ENCODE data around the gene SYNJ2BP.
"Not testable (repeated sequence)": the region's sequence is repeated elsewhere in the genome, so short reads cannot be mapped to it uniquely, and the experiment has no call there.

The SYNJ2BP gene

GRCh38 chr14:70416338-70416724 is 559 bp downstream of the SYNJ2BP start:
- Histone ChIP-seq H3K9ac (ENCODE audit: low read length) (peak overlapping the region; percentile 78), H3K9me3 (ENCODE audit: control insufficient read depth, insufficient read depth, low read depth, low read length) (no peaks in the 10 kb centered on the region), H3K36me3 (ENCODE audit: control insufficient read depth, insufficient read depth, low read length) (peaks cover 7% of the 10 kb centered on the region; the same call in 1 of the 2 replicates), H3K4me1 (ENCODE audit: control insufficient read depth, insufficient read depth, low read length) (peaks cover 5% of the 10 kb centered on the region; the same call in 1 of the 2 replicates), H3K4me3 (ENCODE audit: low read depth, low read length) (peak overlapping the region; percentile 87), H3K27me3 (ENCODE audit: control insufficient read depth, insufficient read depth, low read length) (no peaks in the 10 kb centered on the region), H3K27ac (ENCODE audit: low read depth, low read length) (no peak overlapping the region)

GRCh38 chr14:70415788-70416187 is 1.1 kb downstream of the SYNJ2BP start:
- Histone ChIP-seq H3K9ac (ENCODE audit: low read length) (no peak overlapping the region), H3K27ac (ENCODE audit: low read depth, low read length) (no peak overlapping the region), H3K4me1 (ENCODE audit: control insufficient read depth, insufficient read depth, low read length) (peaks cover 6% of the 10 kb centered on the region; the same call in 1 of the 2 replicates), H3K4me3 (ENCODE audit: low read depth, low read length) (peak overlapping the region; percentile 87), H3K27me3 (ENCODE audit: control insufficient read depth, insufficient read depth, low read length) (no peaks in the 10 kb centered on the region), H3K9me3 (ENCODE audit: control insufficient read depth, insufficient read depth, low read depth, low read length) (no peaks in the 10 kb centered on the region), H3K36me3 (ENCODE audit: control insufficient read depth, insufficient read depth, low read length) (peaks cover 7% of the 10 kb centered on the region; the same call in 1 of the 2 replicates)

- Histone ChIP-seq H3K9me3 (ENCODE audit: control insufficient read depth, insufficient read depth, low read depth, low read length) (no peaks in the 10 kb centered on the region), H3K9ac (ENCODE audit: low read length) (no peak overlapping the region), H3K4me3 (ENCODE audit: low read depth, low read length) (no peak overlapping the region), H3K27me3 (ENCODE audit: control insufficient read depth, insufficient read depth, low read length) (no peaks in the 10 kb centered on the region), H3K36me3 (ENCODE audit: control insufficient read depth, insufficient read depth, low read length) (peaks cover 7% of the 10 kb centered on the region; the same call in 1 of the 2 replicates), H3K4me1 (ENCODE audit: control insufficient read depth, insufficient read depth, low read length) (peaks cover 9% of the 10 kb centered on the region), H3K27ac (ENCODE audit: low read depth, low read length) (no peak overlapping the region)
Observed at GRCh38 chr14:70407621-70408020, 9.3 kb downstream of the SYNJ2BP start.

- H3K9me3 ChIP-seq (ENCODE audit: control insufficient read depth, insufficient read depth, low read depth, low read length); H3K36me3 ChIP-seq (ENCODE audit: control insufficient read depth, insufficient read depth, low read length); H3K4me3 ChIP-seq (ENCODE audit: low read depth, low read length); H3K27me3 ChIP-seq (ENCODE audit: control insufficient read depth, insufficient read depth, low read length); H3K9ac ChIP-seq (ENCODE audit: low read length); H3K27ac ChIP-seq (ENCODE audit: low read depth, low read length); H3K4me1 ChIP-seq (ENCODE audit: control insufficient read depth, insufficient read depth, low read length): not testable (repeated sequence)
Observed at GRCh38 chr14:70406216-70406615, 10.7 kb downstream of the SYNJ2BP start.

GRCh38 chr14:70403335-70403734 is 13.6 kb downstream of the SYNJ2BP start:
- H3K4me3 ChIP-seq (ENCODE audit: low read depth, low read length); H3K36me3 ChIP-seq (ENCODE audit: control insufficient read depth, insufficient read depth, low read length); H3K9ac ChIP-seq (ENCODE audit: low read length); H3K27ac ChIP-seq (ENCODE audit: low read depth, low read length); H3K4me1 ChIP-seq (ENCODE audit: control insufficient read depth, insufficient read depth, low read length); H3K9me3 ChIP-seq (ENCODE audit: control insufficient read depth, insufficient read depth, low read depth, low read length); H3K27me3 ChIP-seq (ENCODE audit: control insufficient read depth, insufficient read depth, low read length): not testable (repeated sequence)

GRCh38 chr14:70401643-70402042 is 15.2 kb downstream of the SYNJ2BP start:
- no peak overlapping the region for H3K4me3 ChIP-seq (ENCODE audit: low read depth, low read length)
- H3K4me1 ChIP-seq (ENCODE audit: control insufficient read depth, insufficient read depth, low read length): peaks cover 10% of the 10 kb centered on the region; the same call in 1 of the 2 replicates
- no peaks in the 10 kb centered on the region for H3K27me3 ChIP-seq (ENCODE audit: control insufficient read depth, insufficient read depth, low read length)
- H3K9ac ChIP-seq (ENCODE audit: low read length): no peak overlapping the region
- H3K9me3 ChIP-seq (ENCODE audit: control insufficient read depth, insufficient read depth, low read depth, low read length): peaks cover 8% of the 10 kb centered on the region; the same call in 1 of the 2 replicates
- peaks cover 11% of the 10 kb centered on the region for H3K36me3 ChIP-seq (ENCODE audit: control insufficient read depth, insufficient read depth, low read length)
- no peak overlapping the region; the same call in 1 of the 2 replicates for H3K27ac ChIP-seq (ENCODE audit: low read depth, low read length)

GRCh38 chr14:70398706-70399431 is 18.0 kb downstream of the SYNJ2BP start:
- H3K27ac ChIP-seq (ENCODE audit: low read depth, low read length): no peak overlapping the region
- H3K9me3 ChIP-seq (ENCODE audit: control insufficient read depth, insufficient read depth, low read depth, low read length): peaks cover 8% of the 10 kb centered on the region; the same call in 1 of the 2 replicates
- H3K4me1 ChIP-seq (ENCODE audit: control insufficient read depth, insufficient read depth, low read length): peaks cover 10% of the 10 kb centered on the region; the same call in 1 of the 2 replicates
- H3K4me3 ChIP-seq (ENCODE audit: low read depth, low read length): no peak overlapping the region
- peaks cover 11% of the 10 kb centered on the region for H3K36me3 ChIP-seq (ENCODE audit: control insufficient read depth, insufficient read depth, low read length)
- no peaks in the 10 kb centered on the region for H3K27me3 ChIP-seq (ENCODE audit: control insufficient read depth, insufficient read depth, low read length)
- no peak overlapping the region for H3K9ac ChIP-seq (ENCODE audit: low read length)

GRCh38 chr14:70398280-70398679 is 18.6 kb downstream of the SYNJ2BP start:
- Histone ChIP-seq H3K27ac (ENCODE audit: low read depth, low read length) (no peak overlapping the region), H3K4me3 (ENCODE audit: low read depth, low read length) (no peak overlapping the region), H3K9ac (ENCODE audit: low read length) (no peak overlapping the region)

GRCh38 chr14:70397746-70398145 is 19.1 kb downstream of the SYNJ2BP start:
- Histone ChIP-seq H3K4me3 (ENCODE audit: low read depth, low read length) (no peak overlapping the region), H3K27ac (ENCODE audit: low read depth, low read length) (no peak overlapping the region), H3K9ac (ENCODE audit: low read length) (no peak overlapping the region), H3K36me3 (ENCODE audit: control insufficient read depth, insufficient read depth, low read length) (peaks cover 11% of the 10 kb centered on the region), H3K4me1 (ENCODE audit: control insufficient read depth, insufficient read depth, low read length) (0 out of 2 replicates have a peak, but pooled peaks cover 6% of the 10 kb centered on the region), H3K9me3 (ENCODE audit: control insufficient read depth, insufficient read depth, low read depth, low read length) (peaks cover 8% of the 10 kb centered on the region; the same call in 1 of the 2 replicates), H3K27me3 (ENCODE audit: control insufficient read depth, insufficient read depth, low read length) (no peaks in the 10 kb centered on the region)

More at GRCh38 chr14:70398280-70398679, 18.6 kb downstream of the SYNJ2BP start:
- Histone ChIP-seq H3K36me3 (ENCODE audit: control insufficient read depth, insufficient read depth, low read length) (peaks cover 11% of the 10 kb centered on the region), H3K9me3 (ENCODE audit: control insufficient read depth, insufficient read depth, low read depth, low read length) (peaks cover 8% of the 10 kb centered on the region; the same call in 1 of the 2 replicates), H3K4me1 (ENCODE audit: control insufficient read depth, insufficient read depth, low read length) (peaks cover 9% of the 10 kb centered on the region; the same call in 1 of the 2 replicates), H3K27me3 (ENCODE audit: control insufficient read depth, insufficient read depth, low read length) (no peaks in the 10 kb centered on the region)

- H3K4me3 ChIP-seq (ENCODE audit: low read depth, low read length): no peak overlapping the region
- H3K9me3 ChIP-seq (ENCODE audit: control insufficient read depth, insufficient read depth, low read depth, low read length): peaks cover 5% of the 10 kb centered on the region; the same call in 1 of the 2 replicates
- H3K4me1 ChIP-seq (ENCODE audit: control insufficient read depth, insufficient read depth, low read length): peaks cover 9% of the 10 kb centered on the region
- peaks cover 11% of the 10 kb centered on the region for H3K36me3 ChIP-seq (ENCODE audit: control insufficient read depth, insufficient read depth, low read length)
- no peak overlapping the region for H3K27ac ChIP-seq (ENCODE audit: low read depth, low read length)
- no peak overlapping the region for H3K9ac ChIP-seq (ENCODE audit: low read length)
- H3K27me3 ChIP-seq (ENCODE audit: control insufficient read depth, insufficient read depth, low read length): no peaks in the 10 kb centered on the region
Observed at GRCh38 chr14:70394674-70395306, 22.1 kb downstream of the SYNJ2BP start.

GRCh38 chr14:70392676-70393075 is 24.2 kb downstream of the SYNJ2BP start:
- H3K4me1 ChIP-seq (ENCODE audit: control insufficient read depth, insufficient read depth, low read length): peaks cover 9% of the 10 kb centered on the region
- H3K36me3 ChIP-seq (ENCODE audit: control insufficient read depth, insufficient read depth, low read length): peaks cover 15% of the 10 kb centered on the region
- no peak overlapping the region for H3K4me3 ChIP-seq (ENCODE audit: low read depth, low read length)
- no peaks in the 10 kb centered on the region for H3K27me3 ChIP-seq (ENCODE audit: control insufficient read depth, insufficient read depth, low read length)
- H3K27ac ChIP-seq (ENCODE audit: low read depth, low read length): no peak overlapping the region
- no peak overlapping the region for H3K9ac ChIP-seq (ENCODE audit: low read length)
- no peaks in the 10 kb centered on the region for H3K9me3 ChIP-seq (ENCODE audit: control insufficient read depth, insufficient read depth, low read depth, low read length)
